CD14-positive monocyte (primary cell): ENCODE results near the gene MSANTD1. TPM values are rescaled to one million over a fixed set of nuclear protein-coding genes. Genes with fewer than 3 reads are reported as not detected.

Experiments used
- DNase-seq, 3 donors: peaks; one replicate each; pipeline ENCODE4 v3.0.0-alpha.2; 2011 to 2022
- H2AFZ ChIP-seq: 2 replicates; pipeline ENCODE4 v1.6.0; 2012; ENCODE audit warnings: mild to moderate bottlenecking, low read depth, low read length, inconsistent platforms; ENCODE audit not compliant: insufficient read depth, poor library complexity, severe bottlenecking
- H3K27ac ChIP-seq, 2 donors: 1 replicate in 1 of 2; 2 replicates in 1 of 2; pipeline ENCODE4 v1.5.1; 2012 to 2013; ENCODE audit warnings: low read length in 2 of 2, control low read depth in 1 of 2, inconsistent platforms in 1 of 2, low read depth in 1 of 2, mild to moderate bottlenecking in 1 of 2
- H3K27me3 ChIP-seq, 2 donors: one replicate each; pipeline versions ENCODE4 v1.6.0 to v1.6.1; 2011 to 2013; ENCODE audit warnings: low read length in 2 of 2; ENCODE audit not compliant: control insufficient read depth in 2 of 2, insufficient read depth in 2 of 2
- H3K36me3 ChIP-seq, 2 donors: replicated peaks in 1 of 2; 1 replicate in 1 of 2; 2 replicates in 1 of 2; pipeline versions ENCODE4 v1.5.1 to v1.6.1; 2012 to 2013; ENCODE audit warnings: low read length in 2 of 2, control low read depth in 1 of 2, inconsistent platforms in 1 of 2, mild to moderate bottlenecking in 1 of 2; ENCODE audit not compliant: insufficient read depth in 2 of 2, control insufficient read depth in 1 of 2
- H3K4me1 ChIP-seq, 2 donors: 1 replicate in 1 of 2; 2 replicates in 1 of 2; pipeline versions ENCODE4 v1.5.1 to v1.6.1; 2012 to 2013; ENCODE audit warnings: low read length in 2 of 2, control low read depth in 1 of 2, inconsistent platforms in 1 of 2, mild to moderate bottlenecking in 1 of 2, moderate library complexity in 1 of 2; ENCODE audit not compliant: insufficient read depth in 2 of 2, control insufficient read depth in 1 of 2
- H3K4me2 ChIP-seq: replicated peaks from 2 replicates; pipeline ENCODE3; 2012; ENCODE audit warnings: low read length, moderate library complexity, mild to moderate bottlenecking; ENCODE audit not compliant: poor library complexity, severe bottlenecking; ENCODE audit errors: extremely low read depth
- H3K4me3 ChIP-seq, 3 experiments: fragments of 200-600 bp in 1 of 3; sonication (generic) in 1 of 3; replicated peaks in 1 of 3; 1 replicate in 2 of 3; 2 replicates in 1 of 3; pipeline ENCODE4 v1.5.1; 2011 to 2013; ENCODE audit warnings: low read length in 3 of 3, mild to moderate bottlenecking in 3 of 3, control low read depth in 2 of 3, low read depth in 2 of 3, inconsistent platforms in 1 of 3, moderate library complexity in 1 of 3
- H3K79me2 ChIP-seq: 2 replicates; pipeline ENCODE4 v1.6.0; 2012; ENCODE audit warnings: mild to moderate bottlenecking, control low read depth, inconsistent platforms, low read length, moderate library complexity; ENCODE audit not compliant: insufficient read depth
- H3K9ac ChIP-seq: 2 replicates; pipeline ENCODE4 v1.6.0; 2017; ENCODE audit warnings: low read length, mild to moderate bottlenecking; ENCODE audit not compliant: insufficient read depth, poor library complexity, severe bottlenecking
- H3K9me3 ChIP-seq, 2 donors: replicated peaks in 1 of 2; 1 replicate in 1 of 2; 2 replicates in 1 of 2; pipeline versions ENCODE4 v1.5.1 to v1.6.1; 2012 to 2013; ENCODE audit warnings: low read length in 2 of 2, control low read depth in 1 of 2; ENCODE audit not compliant: control insufficient read depth in 1 of 2, insufficient read depth in 1 of 2
- H4K20me1 ChIP-seq: 2 replicates; pipeline ENCODE4 v1.6.0; 2012; ENCODE audit warnings: mild to moderate bottlenecking, low read length, control low read depth, moderate library complexity; ENCODE audit not compliant: insufficient read depth
- H3K27ac Mint-ChIP-seq, 7 donors: one replicate each; pipeline ENCODE4 v1.8.0; 2020; ENCODE audit warnings: mild to moderate bottlenecking in 7 of 7, mixed read lengths in 7 of 7, moderate library complexity in 6 of 7, inconsistent platforms in 2 of 7
- H3K27me3 Mint-ChIP-seq, 3 donors: one replicate each; pipeline ENCODE4 v1.8.0; 2021 to 2022; ENCODE audit warnings: low read depth in 3 of 3, mild to moderate bottlenecking in 3 of 3, mixed read lengths in 3 of 3, moderate library complexity in 3 of 3, inconsistent platforms in 1 of 3
- H3K36me3 Mint-ChIP-seq, 2 donors: one replicate each; pipeline ENCODE4 v1.8.0; 2020; ENCODE audit warnings: mixed read lengths in 2 of 2, inconsistent platforms in 1 of 2, mild to moderate bottlenecking in 1 of 2
- H3K4me1 Mint-ChIP-seq: one replicate; pipeline ENCODE4 v1.8.0; 2020; ENCODE audit warnings: mild to moderate bottlenecking, mixed read lengths
- H3K4me3 Mint-ChIP-seq, 2 donors: one replicate each; pipeline ENCODE4 v1.8.0; 2020; ENCODE audit warnings: mild to moderate bottlenecking in 2 of 2, mixed read lengths in 2 of 2, moderate library complexity in 1 of 2
- H3K9me3 Mint-ChIP-seq, 7 donors: one replicate each; pipeline ENCODE4 v1.8.0; 2020 to 2022; ENCODE audit warnings: mixed read lengths in 7 of 7, mild to moderate bottlenecking in 6 of 7, moderate library complexity in 6 of 7, inconsistent platforms in 2 of 7
- CTCF ChIP-seq: fragments of 200-600 bp; IDR thresholded peaks from one replicate; pipeline ENCODE4 v1.8.0; 2022; ENCODE audit warnings: antibody characterized with exemption, mild to moderate bottlenecking
- WGBS: methylation state at CpG from one replicate; pipeline ENCODE4 v1.1.5; 2013; ENCODE audit warnings: missing lambda C conversion rate; ENCODE audit not compliant: insufficient coverage; 5-methylcytosine and 5-hydroxymethylcytosine counted together
- intact Hi-C, 2 donors: fragments of 100-400 bp; cut with micrococcal nuclease; formaldehyde crosslinking; loops; one replicate each; pipeline versions ENCODE4 v1.15.0 to v1.15.1; 2023
- polyA plus RNA-seq, 3 donors: library from polyadenylated mRNA; depleted of rRNA in 1 of 3; unstranded in 2 of 3; stranded (reverse) in 1 of 3; fragments of 300-500 nt in 2 of 3; fragments of >200 nt in 1 of 3; fragmentation: Illumina TruSeq in 2 of 3; gene quantifications; 1 replicate in 2 of 3; 2 replicates in 1 of 3; pipeline ENCODE4 v1.2.3, GENCODE V29; 2012 to 2021

MSANTD1 gene
- polyA plus RNA-seq, 3 donors = 0.52 TPM; not detected in 2

- peaks cover 3 to 8% of the 10 kb centered on the region in 2 donors for H3K36me3 Mint-ChIP-seq
- H3K4me1 Mint-ChIP-seq = peaks cover 24% of the 10 kb centered on the region
- H3K27ac Mint-ChIP-seq = no peak overlapping the region
- H3K4me3 Mint-ChIP-seq = no peak overlapping the region
- no peak overlapping the region for H3K4me2 ChIP-seq
- peaks cover 10 to 25% of the 10 kb centered on the region in 2 donors for H3K4me1 ChIP-seq
- intact Hi-C loops = loop anchor here in 1 of 2 donors (10.0 kb wide), 1 partner anchor 222 kb away; the partner anchor contains the start of genes HTT and HTT-AS
- no peak overlapping the region for H3K9ac ChIP-seq
- 90% methylated on average over 5 of the region's 8 CpGs for WGBS
- H3K36me3 ChIP-seq = no peaks in the 10 kb centered on the region
- TF ChIP-seq CTCF = no peak
- peaks cover 0 to 3% (median 0%) of the 10 kb centered on the region in 7 donors for H3K9me3 Mint-ChIP-seq
- no peak overlapping the region for H3K4me3 ChIP-seq
- peaks cover 9 to 33% (median 21%) of the 10 kb centered on the region in 3 donors for H3K27me3 Mint-ChIP-seq
- H3K27ac ChIP-seq = no peak overlapping the region
- H4K20me1 ChIP-seq = no peaks in the 10 kb centered on the region
- DNase-seq = no peak
- H2AFZ ChIP-seq = no peak overlapping the region
- no peaks in the 10 kb centered on the region for H3K9me3 ChIP-seq
- peaks cover 0 to 3% of the 10 kb centered on the region in 2 donors for H3K27me3 ChIP-seq
- H3K79me2 ChIP-seq = no peaks in the 10 kb centered on the region
These were observed 47.7 kb downstream of the MSANTD1 start for GRCh38 chr4:3296651-3297050.

- no peak for DNase-seq
- Histone ChIP-seq H3K9ac (no peak overlapping the region), H3K4me1 (peaks cover 13 to 24% of the 10 kb centered on the region in 2 donors), H3K4me3 (no peak overlapping the region), H3K9me3 (no peaks in the 10 kb centered on the region), H3K36me3 (no peaks in the 10 kb centered on the region), H3K4me2 (no peak overlapping the region), H3K27ac (no peak overlapping the region), H3K27me3 (peaks cover 0 to 3% of the 10 kb centered on the region in 2 donors), H3K79me2 (no peaks in the 10 kb centered on the region), H2AFZ (no peak overlapping the region), H4K20me1 (no peaks in the 10 kb centered on the region)
- WGBS = 98% methylated on average over 13 of the region's 13 CpGs
- Mint-ChIP-seq H3K4me1 (peaks cover 27% of the 10 kb centered on the region), H3K36me3 (peaks cover 3 to 8% of the 10 kb centered on the region in 2 donors), H3K27me3 (peaks cover 9 to 34% (median 24%) of the 10 kb centered on the region in 3 donors), H3K4me3 (peak overlapping the region in 1 of 2 donors; percentile 22), H3K9me3 (peaks cover 0 to 3% (median 0%) of the 10 kb centered on the region in 7 donors), H3K27ac (no peak overlapping the region)
- no peak for TF ChIP-seq CTCF
- intact Hi-C loops = loop anchor here in 1 of 2 donors (10.0 kb wide), 1 partner anchor 222 kb away; the partner anchor contains the start of genes HTT and HTT-AS
These were observed 48.3 kb downstream of the MSANTD1 start for GRCh38 chr4:3297066-3297859.
